ENCODE results near the gene UBE2E3.
"Not testable (repeated sequence)": the region's sequence is repeated elsewhere in the genome, so short reads cannot be mapped to it uniquely, and the experiment has no call there.

Gene UBE2E3

DNA sequence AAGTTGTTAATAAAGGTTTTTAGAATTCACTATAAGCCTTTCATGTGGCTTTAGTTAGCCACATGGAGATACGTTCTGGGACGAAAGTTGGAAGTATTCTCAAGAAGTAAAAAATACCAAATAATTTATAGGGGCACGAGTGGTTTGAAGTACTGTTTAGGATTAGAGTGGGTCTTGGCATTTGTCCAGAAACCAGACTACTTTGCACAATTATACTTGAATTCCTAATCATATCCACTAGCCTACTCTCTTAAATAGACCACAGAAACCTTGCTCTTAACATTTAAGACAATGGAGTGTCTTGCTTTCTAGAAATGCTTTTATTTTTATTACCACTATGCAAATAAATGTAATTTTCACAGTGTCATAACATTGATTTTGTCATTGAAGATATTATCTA lies 44.6 kb downstream of the UBE2E3 start:
- H3K27ac ChIP-seq = no peak overlapping the region
- no peaks in the 10 kb centered on the region for H3K9me3 ChIP-seq
- H3K36me3 ChIP-seq = no peaks in the 10 kb centered on the region
- TF ChIP-seq, protein P1, sequence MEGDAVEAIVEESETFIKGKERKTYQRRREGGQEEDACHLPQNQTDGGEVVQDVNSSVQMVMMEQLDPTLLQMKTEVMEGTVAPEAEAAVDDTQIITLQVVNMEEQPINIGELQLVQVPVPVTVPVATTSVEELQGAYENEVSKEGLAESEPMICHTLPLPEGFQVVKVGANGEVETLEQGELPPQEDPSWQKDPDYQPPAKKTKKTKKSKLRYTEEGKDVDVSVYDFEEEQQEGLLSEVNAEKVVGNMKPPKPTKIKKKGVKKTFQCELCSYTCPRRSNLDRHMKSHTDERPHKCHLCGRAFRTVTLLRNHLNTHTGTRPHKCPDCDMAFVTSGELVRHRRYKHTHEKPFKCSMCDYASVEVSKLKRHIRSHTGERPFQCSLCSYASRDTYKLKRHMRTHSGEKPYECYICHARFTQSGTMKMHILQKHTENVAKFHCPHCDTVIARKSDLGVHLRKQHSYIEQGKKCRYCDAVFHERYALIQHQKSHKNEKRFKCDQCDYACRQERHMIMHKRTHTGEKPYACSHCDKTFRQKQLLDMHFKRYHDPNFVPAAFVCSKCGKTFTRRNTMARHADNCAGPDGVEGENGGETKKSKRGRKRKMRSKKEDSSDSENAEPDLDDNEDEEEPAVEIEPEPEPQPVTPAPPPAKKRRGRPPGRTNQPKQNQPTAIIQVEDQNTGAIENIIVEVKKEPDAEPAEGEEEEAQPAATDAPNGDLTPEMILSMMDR (IDR thresholded peaks at IDR 0.05) = no peak
- no peaks in the 10 kb centered on the region for H3K27me3 ChIP-seq
- H3K4me1 ChIP-seq (ENCODE audit: control insufficient read depth in 1 of 2, insufficient read depth in 1 of 2, low read depth in 1 of 2, low read length in 1 of 2) = no peaks in the 10 kb centered on the region
- no peak overlapping the region for H3K4me3 ChIP-seq (ENCODE audit: low read depth in 1 of 2, low read length in 1 of 2)

DNA sequence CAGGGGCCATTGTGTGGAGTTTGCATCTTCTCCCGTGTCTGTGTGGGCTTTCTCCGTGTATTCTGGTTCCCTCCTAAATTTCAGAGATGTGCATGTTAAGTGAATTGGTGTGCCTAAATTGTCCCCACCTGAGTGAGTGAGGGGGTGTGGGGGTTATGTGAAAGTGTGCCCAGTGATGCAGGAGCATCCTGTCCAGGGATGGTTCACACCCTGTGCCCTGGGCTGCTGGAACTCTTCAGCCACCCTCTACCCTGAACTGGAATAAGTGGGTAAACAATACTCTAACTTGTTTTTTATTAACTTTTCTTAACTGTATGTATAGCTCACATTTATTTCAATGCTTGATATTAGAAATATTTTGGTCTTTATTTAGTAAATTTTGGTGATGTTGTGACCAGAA lies 56.0 kb downstream of the UBE2E3 start:
- TF ChIP-seq, protein P1 (IDR thresholded peaks at IDR 0.05) = no peak
- no peaks in the 10 kb centered on the region for H3K9me3 ChIP-seq
- no peaks in the 10 kb centered on the region for H3K4me1 ChIP-seq (ENCODE audit: control insufficient read depth in 1 of 2, insufficient read depth in 1 of 2, low read depth in 1 of 2, low read length in 1 of 2)
- H3K4me3 ChIP-seq (ENCODE audit: low read depth in 1 of 2, low read length in 1 of 2) = no peak overlapping the region
- no peaks in the 10 kb centered on the region for H3K36me3 ChIP-seq
- H3K27me3 ChIP-seq = no peaks in the 10 kb centered on the region
- no peak overlapping the region for H3K27ac ChIP-seq

DNA sequence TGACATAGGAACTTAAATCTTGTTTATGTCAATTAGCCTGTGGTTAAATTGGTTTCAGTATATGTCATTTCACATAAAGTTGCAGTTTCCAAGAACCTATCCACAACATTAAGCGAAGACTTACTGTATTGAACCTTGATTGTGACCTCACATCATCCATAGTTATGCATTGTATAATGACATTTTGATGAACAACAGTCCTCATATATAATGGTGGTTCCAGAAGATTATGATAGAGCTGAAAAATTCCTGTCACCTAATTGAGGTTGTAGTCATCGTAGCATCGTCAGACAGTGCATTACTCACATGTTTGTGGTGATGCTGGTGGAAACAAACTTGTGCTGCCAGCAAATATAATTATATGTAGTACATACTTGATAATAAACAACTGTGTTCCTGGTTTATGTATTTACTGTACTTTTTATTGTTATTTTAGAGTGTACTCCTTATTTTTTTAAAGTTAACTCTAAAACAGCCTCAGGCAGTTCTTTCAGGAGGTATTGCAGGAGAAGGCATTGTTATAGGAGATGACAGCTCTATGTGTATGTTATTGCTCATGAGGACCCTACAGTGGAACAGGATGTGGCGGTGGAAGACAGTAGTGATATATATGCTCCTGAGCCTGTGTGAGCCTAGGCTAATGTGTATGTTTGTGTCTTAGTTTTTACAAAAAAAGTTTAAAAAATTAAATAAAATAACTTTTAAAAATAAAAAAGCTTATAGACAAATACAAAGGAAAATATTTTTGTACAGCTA lies 56.6 kb downstream of the UBE2E3 start:
- Histone ChIP-seq H3K9me3 (no peaks in the 10 kb centered on the region), H3K4me1 (ENCODE audit: control insufficient read depth in 1 of 2, insufficient read depth in 1 of 2, low read depth in 1 of 2, low read length in 1 of 2) (no peaks in the 10 kb centered on the region), H3K27ac (no peak overlapping the region), H3K4me3 (ENCODE audit: low read depth in 1 of 2, low read length in 1 of 2) (no peak overlapping the region), H3K27me3 (no peaks in the 10 kb centered on the region), H3K36me3 (no peaks in the 10 kb centered on the region)
- TF ChIP-seq, protein P1 (IDR thresholded peaks at IDR 0.05) = no peak

DNA sequence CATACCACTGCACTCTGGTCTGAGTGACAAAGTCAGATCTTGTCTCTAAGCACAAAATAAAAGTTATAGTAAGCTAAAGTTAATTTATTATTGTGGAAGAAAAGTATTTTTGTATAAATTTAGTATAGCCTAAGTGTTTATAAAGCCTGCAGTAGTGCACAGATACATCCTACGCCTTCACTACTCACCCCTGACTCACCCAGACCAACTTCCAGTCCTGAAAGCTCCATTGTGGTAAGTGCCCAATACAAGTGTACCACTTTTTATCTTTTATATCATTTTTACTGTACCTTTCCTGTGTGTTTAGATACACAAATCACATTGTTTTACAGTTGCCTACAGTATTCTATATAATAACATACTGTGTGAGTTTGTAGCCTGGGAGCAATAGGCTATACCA lies 57.5 kb downstream of the UBE2E3 start:
- Histone ChIP-seq H3K27ac (no peak overlapping the region), H3K27me3 (no peaks in the 10 kb centered on the region)
- TF ChIP-seq, protein P1 (IDR thresholded peaks at IDR 0.05) = no peak

DNA sequence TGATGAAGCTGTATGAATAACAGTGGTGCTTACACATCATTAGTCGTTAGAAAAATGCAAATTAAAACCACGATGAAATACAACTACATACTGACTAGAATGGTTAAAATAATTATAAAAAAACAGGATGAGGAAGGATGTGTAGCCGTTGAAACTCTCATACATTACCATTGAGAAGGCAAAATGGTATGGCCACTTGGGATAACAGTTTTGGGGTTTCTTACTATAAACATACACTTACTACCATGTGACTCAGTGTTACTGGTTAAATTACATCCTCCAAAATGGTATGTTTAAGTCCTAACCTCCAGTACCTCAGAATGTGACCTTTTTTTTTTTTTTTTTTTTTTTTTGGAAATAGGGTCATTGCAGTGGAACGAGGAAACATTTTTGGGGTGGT lies 58.4 kb downstream of the UBE2E3 start:
- TF ChIP-seq, protein P1 (IDR thresholded peaks at IDR 0.05) = no peak
- Histone ChIP-seq H3K36me3 (no peaks in the 10 kb centered on the region), H3K27me3 (no peaks in the 10 kb centered on the region), H3K27ac (no peak overlapping the region), H3K4me1 (ENCODE audit: control insufficient read depth in 1 of 2, insufficient read depth in 1 of 2, low read depth in 1 of 2, low read length in 1 of 2) (no peaks in the 10 kb centered on the region), H3K9me3 (no peaks in the 10 kb centered on the region), H3K4me3 (ENCODE audit: low read depth in 1 of 2, low read length in 1 of 2) (no peak overlapping the region)

More for the DNA sequence above, 57.5 kb downstream of the UBE2E3 start:
- no peak overlapping the region for H3K4me3 ChIP-seq (ENCODE audit: low read depth in 1 of 2, low read length in 1 of 2)
- H3K9me3 ChIP-seq = no peaks in the 10 kb centered on the region
- H3K36me3 ChIP-seq = no peaks in the 10 kb centered on the region
- H3K4me1 ChIP-seq (ENCODE audit: control insufficient read depth in 1 of 2, insufficient read depth in 1 of 2, low read depth in 1 of 2, low read length in 1 of 2) = no peaks in the 10 kb centered on the region

DNA sequence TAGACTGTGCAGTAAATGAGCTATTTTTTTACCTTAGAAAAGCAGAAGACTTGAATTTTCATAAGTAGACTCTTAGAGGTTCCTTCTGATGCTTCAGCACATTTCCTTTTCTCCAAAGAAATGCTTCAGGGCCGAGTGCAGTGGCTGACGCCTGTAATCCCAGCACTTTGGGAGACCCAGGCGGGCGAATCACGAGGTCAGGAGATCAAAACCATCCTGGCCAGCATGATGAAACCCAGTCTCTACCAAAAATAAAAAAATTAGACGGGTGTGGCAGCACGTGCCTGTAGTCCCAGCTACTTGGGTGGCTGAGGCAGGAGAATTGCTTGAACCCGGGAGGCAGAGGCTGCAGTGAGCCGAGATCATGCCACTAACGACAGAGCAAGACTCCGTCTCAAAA lies 60.4 kb downstream of the UBE2E3 start:
- not testable (repeated sequence) for H3K27ac ChIP-seq; H3K4me1 ChIP-seq (ENCODE audit: control insufficient read depth in 1 of 2, insufficient read depth in 1 of 2, low read depth in 1 of 2, low read length in 1 of 2); H3K36me3 ChIP-seq; H3K9me3 ChIP-seq; H3K27me3 ChIP-seq; H3K4me3 ChIP-seq (ENCODE audit: low read depth in 1 of 2, low read length in 1 of 2)
